Keratinocyte (primary cell): Measurements from ENCODE around the gene MAP3K10.

Source experiments
- EZH2 ChIP-seq: IDR thresholded peaks from one replicate; pipeline ENCODE4 v1.6.1; 2012; ENCODE audit warnings: inconsistent platforms, mild to moderate bottlenecking, low read length, moderate library complexity
- TF ChIP-seq, protein P1 (sequence below), 3 experiments: IDR thresholded peaks in 1 of 3; conservative IDR thresholded peaks in 1 of 3; optimal IDR thresholded peaks in 1 of 3; 2 replicates in 2 of 3; 3 replicates in 1 of 3; pipeline versions ENCODE3 to v1.5.1; 2011; ENCODE audit warnings: low read length in 3 of 3, mild to moderate bottlenecking in 3 of 3, moderate library complexity in 2 of 3, control low read depth in 1 of 3, inconsistent platforms in 1 of 3; ENCODE audit not compliant: insufficient read depth in 2 of 3; ENCODE audit errors: extremely low read depth in 1 of 3

DNA sequence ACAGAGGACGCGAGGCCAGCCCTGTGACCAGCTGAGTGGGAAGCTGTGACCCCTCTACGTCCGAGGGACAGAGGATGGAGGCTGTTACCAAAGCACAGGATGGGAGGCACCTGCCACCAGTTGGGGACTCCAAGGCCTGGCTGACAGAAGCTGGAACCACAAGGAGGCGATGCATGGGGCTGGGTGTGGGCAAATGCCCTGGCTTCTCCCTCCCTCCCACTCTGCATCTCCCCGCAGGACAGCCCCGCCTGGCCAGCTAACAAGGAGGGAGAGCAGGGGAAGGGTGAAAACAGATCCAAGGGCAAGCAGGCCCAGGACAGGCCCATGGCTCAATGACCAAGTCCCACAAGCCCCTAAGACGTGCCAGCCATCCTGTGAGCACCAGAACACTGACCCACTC is 65.3 kb downstream of the MAP3K10 start:
- TF ChIP-seq, protein P1, sequence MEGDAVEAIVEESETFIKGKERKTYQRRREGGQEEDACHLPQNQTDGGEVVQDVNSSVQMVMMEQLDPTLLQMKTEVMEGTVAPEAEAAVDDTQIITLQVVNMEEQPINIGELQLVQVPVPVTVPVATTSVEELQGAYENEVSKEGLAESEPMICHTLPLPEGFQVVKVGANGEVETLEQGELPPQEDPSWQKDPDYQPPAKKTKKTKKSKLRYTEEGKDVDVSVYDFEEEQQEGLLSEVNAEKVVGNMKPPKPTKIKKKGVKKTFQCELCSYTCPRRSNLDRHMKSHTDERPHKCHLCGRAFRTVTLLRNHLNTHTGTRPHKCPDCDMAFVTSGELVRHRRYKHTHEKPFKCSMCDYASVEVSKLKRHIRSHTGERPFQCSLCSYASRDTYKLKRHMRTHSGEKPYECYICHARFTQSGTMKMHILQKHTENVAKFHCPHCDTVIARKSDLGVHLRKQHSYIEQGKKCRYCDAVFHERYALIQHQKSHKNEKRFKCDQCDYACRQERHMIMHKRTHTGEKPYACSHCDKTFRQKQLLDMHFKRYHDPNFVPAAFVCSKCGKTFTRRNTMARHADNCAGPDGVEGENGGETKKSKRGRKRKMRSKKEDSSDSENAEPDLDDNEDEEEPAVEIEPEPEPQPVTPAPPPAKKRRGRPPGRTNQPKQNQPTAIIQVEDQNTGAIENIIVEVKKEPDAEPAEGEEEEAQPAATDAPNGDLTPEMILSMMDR (optimal IDR thresholded peaks at IDR 0.05 in 1 of 3, IDR thresholded peaks at IDR 0.05 in 1 of 3, conservative IDR thresholded peaks at IDR 0.05 in 1 of 3; ENCODE audit: extremely low read depth in 1 of 3, insufficient read depth in 2 of 3, low read length in 3 of 3), result no peak
- no peak for TF ChIP-seq EZH2
